HepG2 (cell line): ENCODE data around the gene CMPK1. TPM values are rescaled to one million over a fixed set of nuclear protein-coding genes. Genes with fewer than 3 reads are reported as not detected.

Experiments used
- DMAP1 ChIP-seq: IDR thresholded peaks from 2 replicates; pipeline ENCODE4 v1.6.1; 2016
- KLF16 ChIP-seq, 2 experiments: sonication (generic) in 1 of 2; formaldehyde crosslinking in 1 of 2; IDR thresholded peaks; 2 replicates each; pipeline versions ENCODE4 v1.6.1 to v1.8.0; 2016 to 2023; ENCODE audit warnings: missing genetic modification reagents in 2 of 2, missing compliant biosample characterization in 1 of 2
- MBNL3 ChIP-seq: fragments of 250-450 bp; sonication (Bioruptor Pico); conservative IDR thresholded peaks from 2 replicates; pipeline ENCODE4 v1.8.0; 2022; ENCODE audit warnings: mild to moderate bottlenecking, inconsistent platforms
- MEIS2 ChIP-seq: sonication (generic); formaldehyde crosslinking; IDR thresholded peaks from 2 replicates; pipeline ENCODE4 v1.9.0; 2021; ENCODE audit warnings: mild to moderate bottlenecking, missing genetic modification reagents
- NFRKB ChIP-seq: fragments of 450-650 bp; IDR thresholded peaks from 2 replicates; pipeline ENCODE4 v1.6.1; 2017
- SIX1 ChIP-seq: sonication (generic); formaldehyde crosslinking; IDR thresholded peaks from 2 replicates; pipeline ENCODE4 v1.4.0; 2020; ENCODE audit warnings: missing genetic modification reagents, borderline replicate concordance
- TARDBP ChIP-seq: sonication (generic); formaldehyde crosslinking; IDR thresholded peaks from 2 replicates; pipeline ENCODE4 v1.8.0; 2022; ENCODE audit warnings: mild to moderate bottlenecking, missing genetic modification reagents
- ZNF121 ChIP-seq: sonication (generic); formaldehyde crosslinking; IDR thresholded peaks from 2 replicates; pipeline ENCODE4 v1.5.0; 2020; ENCODE audit warnings: mild to moderate bottlenecking, missing genetic modification reagents
- ZNF607 ChIP-seq: sonication (generic); formaldehyde crosslinking; IDR thresholded peaks from 2 replicates; pipeline ENCODE4 v1.5.1; 2020; ENCODE audit warnings: missing genetic modification reagents, mild to moderate bottlenecking, borderline replicate concordance
- polyA plus RNA-seq, 8 experiments: library from polyadenylated mRNA; depleted of rRNA in 3 of 8; stranded (reverse) in 7 of 8; unstranded in 1 of 8; fragments of >200 nt; fragmentation: Illumina TruSeq in 4 of 8; extraction: Trizol in 4 of 8; gene quantifications; 2 replicates each; pipeline versions ENCODE4 v1.2.1 to v1.2.3, GENCODE V29; 2011 to 2016; ENCODE audit warnings: low read depth in 4 of 8, missing spikeins in 1 of 8, mixed read lengths in 1 of 8; ENCODE audit not compliant: insufficient read depth in 1 of 8
- total RNA-seq, 5 experiments: library from RNA; depleted of rRNA; stranded (reverse); fragments of >200 nt; fragmentation: Illumina TruSeq; extraction: Trizol; gene quantifications; 2 replicates each; pipeline ENCODE4 v1.2.3, GENCODE V29; 2016; ENCODE audit warnings: low read depth in 1 of 5
- TF ChIP-seq, protein P1 (sequence below): sonication (generic); formaldehyde crosslinking; IDR thresholded peaks from 2 replicates; pipeline ENCODE4 v1.9.0; 2022; ENCODE audit warnings: low read depth, missing genetic modification reagents
- TF ChIP-seq, protein P2 (sequence below): sonication (generic); formaldehyde crosslinking; IDR thresholded peaks from 2 replicates; pipeline ENCODE4 v1.5.0; 2020; ENCODE audit warnings: missing genetic modification reagents
- TF ChIP-seq, protein P3 (sequence below): sonication (generic); formaldehyde crosslinking; IDR thresholded peaks from 2 replicates; pipeline ENCODE4 v1.4.0; 2020; ENCODE audit warnings: missing genetic modification reagents
- TF ChIP-seq, protein P4 (sequence below): sonication (generic); formaldehyde crosslinking; IDR thresholded peaks from 2 replicates; pipeline ENCODE4 v1.5.0; 2020; ENCODE audit warnings: mild to moderate bottlenecking, missing genetic modification reagents, borderline replicate concordance
- TF ChIP-seq, protein P5 (sequence below): sonication (generic); formaldehyde crosslinking; IDR thresholded peaks from 2 replicates; pipeline ENCODE4 v1.4.0; 2020; ENCODE audit warnings: missing genetic modification reagents, mild to moderate bottlenecking, borderline replicate concordance
- TF ChIP-seq, protein P6 (sequence below): fragments of 450-650 bp; IDR thresholded peaks from 2 replicates; pipeline ENCODE4 v1.6.1; 2016

The CMPK1 gene
- total and polyA plus RNA-seq, 2 of the 13 experiments (the other 11 are each of a cell fraction or from before 2014, with no cell fraction given) = 38.3 to 92.0 TPM

DNA sequence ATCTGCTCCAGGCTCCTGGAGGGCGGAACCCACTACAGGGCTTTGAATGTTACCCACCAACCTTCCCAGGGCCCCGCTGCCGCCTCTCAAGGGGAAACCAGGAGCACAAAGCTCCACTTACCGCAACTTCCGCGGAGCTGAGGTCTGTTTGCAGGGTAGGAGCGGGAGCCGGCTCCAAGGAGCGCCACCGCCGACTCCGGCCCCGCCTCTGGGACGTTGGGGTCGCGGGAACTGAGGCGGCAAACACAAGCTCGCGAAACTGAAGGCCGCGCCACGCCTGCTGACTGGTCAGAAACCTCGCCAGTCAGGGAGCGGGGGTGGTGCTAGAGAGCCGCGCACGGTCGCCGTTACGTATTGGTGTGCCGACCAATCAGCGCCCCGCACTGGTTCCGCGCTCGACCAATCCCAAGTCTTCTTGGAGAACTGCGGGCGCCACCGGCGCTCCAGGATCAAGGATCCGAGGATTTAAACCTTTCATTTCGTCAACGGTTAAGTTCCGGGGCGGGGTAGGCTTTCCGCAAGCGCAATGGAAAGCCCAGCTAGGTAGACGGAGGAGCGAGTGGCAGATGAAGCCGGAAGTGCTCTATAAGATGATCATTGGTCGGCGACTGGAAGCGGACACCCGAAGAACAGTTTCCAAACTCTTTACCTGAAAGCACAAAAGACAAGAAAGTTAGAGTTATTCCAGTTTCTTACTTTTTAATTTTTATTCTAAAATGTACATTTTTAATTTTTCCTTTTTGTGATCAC lies 19.5 kb upstream of the CMPK1 start, which contains the start of gene STIL (continued):
- TF ChIP-seq ZNF607 (CRISPR knock-in tag) (0 out of 2 replicates have a peak, but pooled peaks have one; percentile 68), SIX1 (CRISPR knock-in tag) (no peak), NFRKB (no peak), DMAP1 (CRISPR knock-in tag) (peak; percentile 80), KLF16 (CRISPR knock-in tag; IDR thresholded peaks at IDR 0.05) (peak; percentile 34; a peak in 1 of 4 replicates), MBNL3 (CRISPR knock-in tag) (no peak), MEIS2 (no peak), TARDBP (CRISPR knock-in tag) (peak; percentile 49; the same call in 1 of the 2 replicates), ZNF121 (CRISPR knock-in tag) (no peak)
- TF ChIP-seq, protein P1, sequence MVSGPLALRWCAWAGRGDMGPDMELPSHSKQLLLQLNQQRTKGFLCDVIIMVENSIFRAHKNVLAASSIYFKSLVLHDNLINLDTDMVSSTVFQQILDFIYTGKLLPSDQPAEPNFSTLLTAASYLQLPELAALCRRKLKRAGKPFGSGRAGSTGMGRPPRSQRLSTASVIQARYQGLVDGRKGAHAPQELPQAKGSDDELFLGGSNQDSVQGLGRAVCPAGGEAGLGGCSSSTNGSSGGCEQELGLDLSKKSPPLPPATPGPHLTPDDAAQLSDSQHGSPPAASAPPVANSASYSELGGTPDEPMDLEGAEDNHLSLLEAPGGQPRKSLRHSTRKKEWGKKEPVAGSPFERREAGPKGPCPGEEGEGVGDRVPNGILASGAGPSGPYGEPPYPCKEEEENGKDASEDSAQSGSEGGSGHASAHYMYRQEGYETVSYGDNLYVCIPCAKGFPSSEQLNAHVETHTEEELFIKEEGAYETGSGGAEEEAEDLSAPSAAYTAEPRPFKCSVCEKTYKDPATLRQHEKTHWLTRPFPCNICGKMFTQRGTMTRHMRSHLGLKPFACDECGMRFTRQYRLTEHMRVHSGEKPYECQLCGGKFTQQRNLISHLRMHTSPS (CRISPR knock-in tag) = no peak
- TF ChIP-seq, protein P2, sequence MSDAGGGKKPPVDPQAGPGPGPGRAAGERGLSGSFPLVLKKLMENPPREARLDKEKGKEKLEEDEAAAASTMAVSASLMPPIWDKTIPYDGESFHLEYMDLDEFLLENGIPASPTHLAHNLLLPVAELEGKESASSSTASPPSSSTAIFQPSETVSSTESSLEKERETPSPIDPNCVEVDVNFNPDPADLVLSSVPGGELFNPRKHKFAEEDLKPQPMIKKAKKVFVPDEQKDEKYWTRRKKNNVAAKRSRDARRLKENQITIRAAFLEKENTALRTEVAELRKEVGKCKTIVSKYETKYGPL = no peak
- TF ChIP-seq, protein P3, sequence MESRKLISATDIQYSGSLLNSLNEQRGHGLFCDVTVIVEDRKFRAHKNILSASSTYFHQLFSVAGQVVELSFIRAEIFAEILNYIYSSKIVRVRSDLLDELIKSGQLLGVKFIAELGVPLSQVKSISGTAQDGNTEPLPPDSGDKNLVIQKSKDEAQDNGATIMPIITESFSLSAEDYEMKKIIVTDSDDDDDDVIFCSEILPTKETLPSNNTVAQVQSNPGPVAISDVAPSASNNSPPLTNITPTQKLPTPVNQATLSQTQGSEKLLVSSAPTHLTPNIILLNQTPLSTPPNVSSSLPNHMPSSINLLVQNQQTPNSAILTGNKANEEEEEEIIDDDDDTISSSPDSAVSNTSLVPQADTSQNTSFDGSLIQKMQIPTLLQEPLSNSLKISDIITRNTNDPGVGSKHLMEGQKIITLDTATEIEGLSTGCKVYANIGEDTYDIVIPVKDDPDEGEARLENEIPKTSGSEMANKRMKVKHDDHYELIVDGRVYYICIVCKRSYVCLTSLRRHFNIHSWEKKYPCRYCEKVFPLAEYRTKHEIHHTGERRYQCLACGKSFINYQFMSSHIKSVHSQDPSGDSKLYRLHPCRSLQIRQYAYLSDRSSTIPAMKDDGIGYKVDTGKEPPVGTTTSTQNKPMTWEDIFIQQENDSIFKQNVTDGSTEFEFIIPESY (CRISPR knock-in tag) = no peak
- TF ChIP-seq, protein P4, sequence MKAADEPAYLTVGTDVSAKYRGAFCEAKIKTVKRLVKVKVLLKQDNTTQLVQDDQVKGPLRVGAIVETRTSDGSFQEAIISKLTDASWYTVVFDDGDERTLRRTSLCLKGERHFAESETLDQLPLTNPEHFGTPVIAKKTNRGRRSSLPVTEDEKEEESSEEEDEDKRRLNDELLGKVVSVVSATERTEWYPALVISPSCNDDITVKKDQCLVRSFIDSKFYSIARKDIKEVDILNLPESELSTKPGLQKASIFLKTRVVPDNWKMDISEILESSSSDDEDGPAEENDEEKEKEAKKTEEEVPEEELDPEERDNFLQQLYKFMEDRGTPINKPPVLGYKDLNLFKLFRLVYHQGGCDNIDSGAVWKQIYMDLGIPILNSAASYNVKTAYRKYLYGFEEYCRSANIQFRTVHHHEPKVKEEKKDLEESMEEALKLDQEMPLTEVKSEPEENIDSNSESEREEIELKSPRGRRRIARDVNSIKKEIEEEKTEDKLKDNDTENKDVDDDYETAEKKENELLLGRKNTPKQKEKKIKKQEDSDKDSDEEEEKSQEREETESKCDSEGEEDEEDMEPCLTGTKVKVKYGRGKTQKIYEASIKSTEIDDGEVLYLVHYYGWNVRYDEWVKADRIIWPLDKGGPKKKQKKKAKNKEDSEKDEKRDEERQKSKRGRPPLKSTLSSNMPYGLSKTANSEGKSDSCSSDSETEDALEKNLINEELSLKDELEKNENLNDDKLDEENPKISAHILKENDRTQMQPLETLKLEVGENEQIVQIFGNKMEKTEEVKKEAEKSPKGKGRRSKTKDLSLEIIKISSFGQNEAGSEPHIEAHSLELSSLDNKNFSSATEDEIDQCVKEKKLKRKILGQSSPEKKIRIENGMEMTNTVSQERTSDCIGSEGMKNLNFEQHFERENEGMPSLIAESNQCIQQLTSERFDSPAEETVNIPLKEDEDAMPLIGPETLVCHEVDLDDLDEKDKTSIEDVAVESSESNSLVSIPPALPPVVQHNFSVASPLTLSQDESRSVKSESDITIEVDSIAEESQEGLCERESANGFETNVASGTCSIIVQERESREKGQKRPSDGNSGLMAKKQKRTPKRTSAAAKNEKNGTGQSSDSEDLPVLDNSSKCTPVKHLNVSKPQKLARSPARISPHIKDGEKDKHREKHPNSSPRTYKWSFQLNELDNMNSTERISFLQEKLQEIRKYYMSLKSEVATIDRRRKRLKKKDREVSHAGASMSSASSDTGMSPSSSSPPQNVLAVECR (CRISPR knock-in tag) = peak; percentile 100
- TF ChIP-seq, protein P5, sequence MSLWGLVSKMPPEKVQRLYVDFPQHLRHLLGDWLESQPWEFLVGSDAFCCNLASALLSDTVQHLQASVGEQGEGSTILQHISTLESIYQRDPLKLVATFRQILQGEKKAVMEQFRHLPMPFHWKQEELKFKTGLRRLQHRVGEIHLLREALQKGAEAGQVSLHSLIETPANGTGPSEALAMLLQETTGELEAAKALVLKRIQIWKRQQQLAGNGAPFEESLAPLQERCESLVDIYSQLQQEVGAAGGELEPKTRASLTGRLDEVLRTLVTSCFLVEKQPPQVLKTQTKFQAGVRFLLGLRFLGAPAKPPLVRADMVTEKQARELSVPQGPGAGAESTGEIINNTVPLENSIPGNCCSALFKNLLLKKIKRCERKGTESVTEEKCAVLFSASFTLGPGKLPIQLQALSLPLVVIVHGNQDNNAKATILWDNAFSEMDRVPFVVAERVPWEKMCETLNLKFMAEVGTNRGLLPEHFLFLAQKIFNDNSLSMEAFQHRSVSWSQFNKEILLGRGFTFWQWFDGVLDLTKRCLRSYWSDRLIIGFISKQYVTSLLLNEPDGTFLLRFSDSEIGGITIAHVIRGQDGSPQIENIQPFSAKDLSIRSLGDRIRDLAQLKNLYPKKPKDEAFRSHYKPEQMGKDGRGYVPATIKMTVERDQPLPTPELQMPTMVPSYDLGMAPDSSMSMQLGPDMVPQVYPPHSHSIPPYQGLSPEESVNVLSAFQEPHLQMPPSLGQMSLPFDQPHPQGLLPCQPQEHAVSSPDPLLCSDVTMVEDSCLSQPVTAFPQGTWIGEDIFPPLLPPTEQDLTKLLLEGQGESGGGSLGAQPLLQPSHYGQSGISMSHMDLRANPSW (CRISPR knock-in tag) = peak; percentile 56; the same call in 1 of the 2 replicates
- TF ChIP-seq, protein P6, sequence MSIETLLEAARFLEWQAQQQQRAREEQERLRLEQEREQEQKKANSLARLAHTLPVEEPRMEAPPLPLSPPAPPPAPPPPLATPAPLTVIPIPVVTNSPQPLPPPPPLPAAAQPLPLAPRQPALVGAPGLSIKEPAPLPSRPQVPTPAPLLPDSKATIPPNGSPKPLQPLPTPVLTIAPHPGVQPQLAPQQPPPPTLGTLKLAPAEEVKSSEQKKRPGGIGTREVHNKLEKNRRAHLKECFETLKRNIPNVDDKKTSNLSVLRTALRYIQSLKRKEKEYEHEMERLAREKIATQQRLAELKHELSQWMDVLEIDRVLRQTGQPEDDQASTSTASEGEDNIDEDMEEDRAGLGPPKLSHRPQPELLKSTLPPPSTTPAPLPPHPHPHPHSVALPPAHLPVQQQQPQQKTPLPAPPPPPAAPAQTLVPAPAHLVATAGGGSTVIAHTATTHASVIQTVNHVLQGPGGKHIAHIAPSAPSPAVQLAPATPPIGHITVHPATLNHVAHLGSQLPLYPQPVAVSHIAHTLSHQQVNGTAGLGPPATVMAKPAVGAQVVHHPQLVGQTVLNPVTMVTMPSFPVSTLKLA = no peak; the same call in 1 of the 2 replicates
